Stimulated activated CD8-positive, alpha-beta memory T cell treated with anti-CD3 and anti-CD28 coated beads, Interleukin-15, amount 100 ng/mL, for 24 hours (primary cell): Measurements from ENCODE around the gene NAA25.
A peak's percentile ranks its signal among the peaks of the same experiment; 100 is the strongest.
"Not testable (repeated sequence)": the region's sequence is repeated elsewhere in the genome, so short reads cannot be mapped to it uniquely, and the experiment has no call there.

ENCODE experiments used
- DNase-seq: peaks from one replicate; pipeline ENCODE4 v3.0.0-alpha.2; 2020; ENCODE audit warnings: low read depth

NAA25 gene

GRCh38 chr12:112061137-112061536 lies 47.4 kb downstream of the NAA25 start:
- no peak for DNase-seq

GRCh38 chr12:112049351-112049750 lies 59.2 kb downstream of the NAA25 start:
- no peak for DNase-seq

GRCh38 chr12:112046003-112046402 lies 62.6 kb downstream of the NAA25 start:
- DNase-seq: no peak

GRCh38 chr12:112036614-112037013 lies 72.0 kb downstream of the NAA25 start:
- DNase-seq: not testable (repeated sequence)

GRCh38 chr12:112035219-112035785 lies 73.3 kb downstream of the NAA25 start:
- no peak for DNase-seq

DNA sequence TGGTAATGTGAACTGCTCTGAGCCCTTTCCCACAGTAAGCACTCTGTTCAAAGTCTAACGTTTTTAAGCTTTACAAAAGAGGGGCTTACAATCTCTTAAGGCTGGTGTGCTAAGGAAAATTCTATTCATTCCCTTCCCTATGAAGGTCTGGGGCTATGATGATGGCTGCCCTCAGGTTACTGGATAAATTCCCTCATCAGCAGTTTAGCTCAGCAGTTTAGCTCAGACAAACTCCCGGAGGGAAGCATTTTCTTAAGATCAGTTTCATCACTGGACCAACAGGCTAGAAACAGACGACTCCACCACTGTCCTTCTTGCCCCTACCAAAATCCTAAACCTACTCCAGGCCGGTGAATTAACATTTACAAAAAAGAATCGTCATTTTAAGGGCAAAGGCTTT lies 76.3 kb downstream of the NAA25 start:
- no peak for DNase-seq

DNA sequence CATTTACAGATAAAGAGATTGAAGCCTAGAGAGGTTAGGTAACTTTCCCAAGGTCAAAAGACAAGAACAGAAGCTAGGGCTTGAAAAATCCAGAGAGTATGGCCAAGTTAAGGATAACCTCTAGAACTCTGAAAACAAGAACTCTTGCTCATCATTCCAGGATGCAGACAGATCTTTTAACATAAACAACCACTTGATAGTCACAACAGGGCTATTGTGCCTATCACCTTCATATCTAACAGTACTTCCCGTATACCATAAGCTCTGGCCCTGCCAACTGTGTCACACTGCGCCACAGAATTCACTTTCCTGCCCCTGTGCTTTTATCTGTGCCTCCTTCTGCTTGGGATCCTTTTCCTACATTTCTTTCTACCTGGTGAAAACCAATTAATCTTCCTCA lies 77.1 kb downstream of the NAA25 start:
- no peak for DNase-seq

DNA sequence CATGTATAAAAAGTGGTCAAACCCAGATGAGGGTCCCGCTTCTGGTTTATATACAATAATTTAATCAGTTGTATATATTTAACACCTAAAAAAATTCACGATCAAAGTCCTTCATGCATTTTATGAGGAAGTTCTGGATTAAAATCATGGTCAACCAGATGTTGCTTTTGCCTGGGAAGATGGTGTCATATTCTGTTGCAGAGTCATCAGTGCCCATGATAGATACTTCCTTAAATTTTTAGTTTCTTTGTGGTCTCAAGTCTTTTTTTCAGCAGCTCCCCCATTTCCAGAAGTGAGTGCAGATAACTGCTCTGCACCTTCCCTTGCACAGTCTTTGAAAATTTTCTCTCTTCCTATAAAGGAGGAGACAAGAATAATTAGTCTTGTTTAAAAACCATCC lies 79.3 kb downstream of the NAA25 start:
- no peak for DNase-seq

DNA sequence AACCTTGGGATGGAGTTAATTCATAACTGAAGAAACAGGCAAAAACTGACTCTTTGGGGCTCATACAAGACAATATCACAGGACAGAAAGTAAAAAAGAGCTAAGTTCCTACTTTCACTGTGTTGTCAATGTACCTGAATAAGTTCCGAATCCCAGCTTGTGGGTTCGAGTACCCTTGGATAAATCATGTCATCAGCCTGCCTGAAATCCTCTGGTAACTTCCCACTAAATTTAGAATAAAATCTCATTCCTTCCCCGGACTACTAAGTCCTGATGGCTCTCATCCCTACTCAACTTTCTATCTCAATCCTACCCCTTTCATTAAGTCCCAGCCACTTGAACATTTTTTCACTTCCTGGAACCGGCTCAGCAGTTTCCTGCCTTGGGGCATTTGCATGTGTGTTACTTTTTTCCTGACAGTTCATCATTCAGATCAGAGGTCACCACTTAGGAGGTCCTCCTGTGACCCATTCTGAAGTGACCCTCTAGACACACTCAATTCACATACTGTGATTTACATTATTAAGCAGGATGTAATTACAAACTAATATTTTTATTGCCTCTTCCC lies 82.7 kb downstream of the NAA25 start:
- no peak for DNase-seq

- no peak for DNase-seq
Observed at GRCh38 chr12:112023759-112024396, 84.7 kb downstream of the NAA25 start.

GRCh38 chr12:112022241-112023016 lies 86.2 kb downstream of the NAA25 start:
- DNase-seq: no peak

DNA sequence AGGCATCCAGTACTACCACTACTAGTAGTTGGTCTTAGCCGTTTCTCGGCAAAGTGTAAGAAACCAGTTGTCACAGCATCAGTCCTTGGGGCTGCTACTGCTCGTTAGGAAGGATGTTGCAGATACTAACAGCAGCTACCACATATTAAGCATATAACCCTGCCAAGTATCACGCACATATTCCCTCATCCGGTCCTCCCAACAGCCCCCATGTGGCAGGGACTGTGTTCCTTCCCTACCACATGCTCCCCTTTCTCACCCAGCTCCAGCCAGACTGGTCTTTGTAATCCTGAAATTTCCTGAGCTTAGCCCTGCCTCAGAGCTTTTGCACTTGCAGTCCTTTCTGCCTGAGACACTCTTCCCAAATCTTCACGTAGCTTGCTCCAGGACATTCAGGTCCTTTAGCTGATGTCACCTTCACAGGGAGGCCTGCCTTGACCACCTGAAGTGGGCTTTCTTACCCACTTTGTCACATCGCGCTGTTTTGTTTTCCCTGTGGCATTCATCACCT lies 87.6 kb downstream of the NAA25 start:
- DNase-seq: no peak

- DNase-seq: no peak
Observed at GRCh38 chr12:112018571-112019237, 89.9 kb downstream of the NAA25 start.

GRCh38 chr12:112017041-112017440 lies 91.5 kb downstream of the NAA25 start:
- no peak for DNase-seq

DNA sequence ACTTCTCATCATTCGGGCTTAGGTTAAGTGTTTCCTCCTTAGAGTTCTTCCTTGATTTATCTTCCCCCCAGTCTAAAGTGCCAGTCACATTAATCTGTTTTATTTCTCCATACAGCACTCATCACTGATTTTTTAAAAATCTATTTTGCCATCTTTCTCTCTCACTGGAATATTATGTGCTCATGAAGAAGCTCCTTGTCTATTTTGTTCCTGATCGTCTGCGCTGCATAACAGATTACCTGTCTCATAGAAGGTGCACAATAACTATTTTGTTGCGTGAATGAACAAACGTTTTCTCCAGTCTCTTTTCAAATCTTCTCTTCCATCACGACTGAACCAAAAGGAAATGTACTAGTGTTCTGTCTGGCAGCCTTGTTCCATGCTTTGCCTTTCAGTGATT lies 92.6 kb downstream of the NAA25 start:
- no peak for DNase-seq

DNA sequence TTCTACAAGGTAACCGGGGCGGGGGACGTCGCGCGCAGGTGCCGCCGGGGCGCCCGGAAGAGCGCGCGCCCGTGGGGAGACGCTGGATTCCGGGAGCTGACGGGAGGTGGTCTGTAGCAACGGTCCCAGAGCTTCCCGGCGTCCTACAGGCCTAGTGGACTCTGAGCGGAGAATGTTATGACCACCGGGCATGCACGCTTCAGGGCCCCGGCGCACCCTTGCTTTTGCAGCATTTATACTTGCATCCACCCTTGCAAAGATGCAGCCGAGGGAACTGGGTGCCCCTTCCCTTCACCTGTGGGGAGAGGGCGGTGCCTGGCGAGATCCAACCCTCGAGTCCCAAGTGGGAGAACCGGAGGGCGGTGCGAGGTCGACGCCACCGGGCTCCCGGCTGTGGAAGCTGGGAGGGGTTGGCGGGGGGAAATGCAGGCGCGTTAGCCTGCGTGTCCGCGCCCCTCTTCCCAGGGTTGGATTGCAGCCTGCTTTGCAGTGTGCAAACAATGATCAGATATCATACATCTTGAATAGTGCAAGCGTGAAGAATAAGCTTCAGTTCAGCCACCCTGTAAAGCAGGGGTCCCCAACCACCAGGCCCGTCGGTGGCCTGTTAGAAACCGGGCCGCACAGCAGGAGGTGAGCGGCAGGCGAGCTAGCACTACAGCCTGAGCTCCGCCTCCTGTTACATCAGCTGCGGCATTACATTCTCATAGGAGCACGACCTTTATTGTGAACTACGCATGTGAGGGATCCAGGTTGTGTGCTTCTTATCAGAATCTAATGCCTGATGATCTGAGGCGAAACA lies 94.8 kb downstream of the NAA25 start:
- DNase-seq: peak; percentile 17

GRCh38 chr12:112012775-112013600 lies 95.6 kb downstream of the NAA25 start, which contains the start of the genes ERP29 and TMEM116:
ERP29 (plus strand) TSS chr12:112013426; CDS start chr12:112013466, 40 bp downstream.
TMEM116 (minus strand) TSS chr12:112013165; CDS start chr12:112005270, 7,895 bp downstream.
- DNase-seq: peak; percentile 100

- no peak for DNase-seq
Observed at GRCh38 chr12:112011685-112012084, 96.9 kb downstream of the NAA25 start.

GRCh38 chr12:112010415-112011344 lies 97.9 kb downstream of the NAA25 start:
- no peak for DNase-seq
